DMS 273 treated with DMSO at 0.1 percent for 48 hours (cell line): ENCODE data around the gene C11orf16.
"Not testable (repeated sequence)": the region's sequence is repeated elsewhere in the genome, so short reads cannot be mapped to it uniquely, and the experiment has no call there.

Source experiments
- DNase-seq: peaks from one replicate; lab custom pipeline; 2025; lab: John Stamatoyannopoulos, UW

Gene C11orf16

GRCh38 chr11:8891185-8891584 lies 41.6 kb downstream of the C11orf16 start:
- not testable (repeated sequence) for DNase-seq

- no peak for DNase-seq
These were observed 46.4 kb downstream of the C11orf16 start for GRCh38 chr11:8886322-8886721.

- DNase-seq: not testable (repeated sequence)
These were observed 51.2 kb downstream of the C11orf16 start for GRCh38 chr11:8881585-8881984.

- DNase-seq: no peak
These were observed 54.0 kb downstream of the C11orf16 start for GRCh38 chr11:8878771-8879170.

- DNase-seq: no peak
These were observed 58.9 kb downstream of the C11orf16 start for GRCh38 chr11:8873741-8874405.

GRCh38 chr11:8871962-8872361 lies 60.8 kb downstream of the C11orf16 start:
- DNase-seq: no peak

GRCh38 chr11:8871171-8871775 lies 61.5 kb downstream of the C11orf16 start:
- peak; percentile 66 for DNase-seq

- DNase-seq: peak; percentile 14
These were observed 62.2 kb downstream of the C11orf16 start for GRCh38 chr11:8870411-8871170.
